Thyroid gland (tissue), 4 donors: Measurements from ENCODE around the gene CCL8.

Experiments used
- POLR2A ChIP-seq, 2 donors: fragments of 450-650 bp; IDR thresholded peaks; one replicate each; pipeline ENCODE4 v1.6.1; 2017; ENCODE audit warnings: antibody characterized with exemption in 2 of 2, mild to moderate bottlenecking in 2 of 2, moderate library complexity in 1 of 2
- TF ChIP-seq, protein P1 (sequence below), 6 experiments: fragments of 200-600 bp in 3 of 6; fragments of 450-650 bp in 3 of 6; sonication (generic) in 3 of 6; IDR thresholded peaks; one replicate each; pipeline ENCODE4 v1.5.1; 2016 to 2019; ENCODE audit warnings: antibody characterized with exemption in 6 of 6, mild to moderate bottlenecking in 2 of 6, inconsistent platforms in 1 of 6, moderate library complexity in 1 of 6

- TF ChIP-seq POLR2A (IDR thresholded peaks at IDR 0.05) = no peak
- TF ChIP-seq, protein P1, sequence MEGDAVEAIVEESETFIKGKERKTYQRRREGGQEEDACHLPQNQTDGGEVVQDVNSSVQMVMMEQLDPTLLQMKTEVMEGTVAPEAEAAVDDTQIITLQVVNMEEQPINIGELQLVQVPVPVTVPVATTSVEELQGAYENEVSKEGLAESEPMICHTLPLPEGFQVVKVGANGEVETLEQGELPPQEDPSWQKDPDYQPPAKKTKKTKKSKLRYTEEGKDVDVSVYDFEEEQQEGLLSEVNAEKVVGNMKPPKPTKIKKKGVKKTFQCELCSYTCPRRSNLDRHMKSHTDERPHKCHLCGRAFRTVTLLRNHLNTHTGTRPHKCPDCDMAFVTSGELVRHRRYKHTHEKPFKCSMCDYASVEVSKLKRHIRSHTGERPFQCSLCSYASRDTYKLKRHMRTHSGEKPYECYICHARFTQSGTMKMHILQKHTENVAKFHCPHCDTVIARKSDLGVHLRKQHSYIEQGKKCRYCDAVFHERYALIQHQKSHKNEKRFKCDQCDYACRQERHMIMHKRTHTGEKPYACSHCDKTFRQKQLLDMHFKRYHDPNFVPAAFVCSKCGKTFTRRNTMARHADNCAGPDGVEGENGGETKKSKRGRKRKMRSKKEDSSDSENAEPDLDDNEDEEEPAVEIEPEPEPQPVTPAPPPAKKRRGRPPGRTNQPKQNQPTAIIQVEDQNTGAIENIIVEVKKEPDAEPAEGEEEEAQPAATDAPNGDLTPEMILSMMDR (IDR thresholded peaks at IDR 0.05) = peak; percentile 91 to 100 (median 100)
Observed at GRCh38 chr17:34361478-34362061, 42.3 kb downstream of the CCL8 start.
